GM12878 (cell line): ENCODE measurements around the gene EMC6. TPM values are rescaled to one million over a fixed set of nuclear protein-coding genes. Genes with fewer than 3 reads are reported as not detected.

Experiments used
- ATAC-seq: fragments of 200-7000 bp; cut with Tn5 transposase; 3 replicates; pipeline ENCODE4 v1.9.1; 2020; ENCODE audit warnings: mild to moderate bottlenecking, moderate library complexity
- BruUV-seq: library from RNA; stranded (reverse); fragments of 400-500 nt; replicated peaks from 2 replicates; lab custom pipeline; 2021; lab: Mats Ljungman, UMichigan
- CTCF ChIA-PET: fragments of 300-600 bp; sonication (Branson Sonifier 250); formaldehyde crosslinking; extraction: SDS; loops from one replicate; lab custom pipeline; 2021; ENCODE audit warnings: inconsistent platforms; lab: Yijun Ruan, JAX
- POLR2A ChIA-PET: fragments of 350-600 bp; formaldehyde crosslinking; extraction: SDS; loops from one replicate; lab custom pipeline; 2021; ENCODE audit warnings: inconsistent platforms; lab: Charles Lee
- RAD21 ChIA-PET: fragments of 300-600 bp; sonication (Branson Sonifier 250); formaldehyde crosslinking; loops from one replicate; lab custom pipeline; 2023; ENCODE audit warnings: antibody characterized with exemption; ENCODE audit not compliant: unreplicated experiment; lab: Charles Lee
- SMC1A ChIA-PET: fragments of 300-600 bp; sonication (Branson Sonifier 250); formaldehyde crosslinking; loops from one replicate; lab custom pipeline; 2023; ENCODE audit not compliant: unreplicated experiment, uncharacterized antibody; lab: Charles Lee
- DNase-seq: peaks from one replicate; pipeline ENCODE4 v3.0.0-alpha.2; 2011; ENCODE audit warnings: low read depth, low spot score
- FAIRE-seq: peaks from 3 replicates; lab custom pipeline; 2011; peaks lifted over from hg19 to GRCh38; lab: Jason Lieb, UNC
- H2AFZ ChIP-seq: 2 replicates; pipeline ENCODE4 v1.6.0; 2011; ENCODE audit warnings: low read depth, low read length, control low read depth; ENCODE audit not compliant: control insufficient read depth
- H3K27ac ChIP-seq: 2 replicates; pipeline ENCODE4 v1.5.1; 2011; ENCODE audit warnings: control low read depth; ENCODE audit not compliant: control insufficient read depth, insufficient read depth
- H3K27me3 ChIP-seq, 2 experiments: replicated peaks in 1 of 2; 2 replicates each; pipeline versions ENCODE4 v1.6.0 to v1.6.1; 2011; ENCODE audit warnings: low read length in 1 of 2; ENCODE audit not compliant: control insufficient read depth in 2 of 2, insufficient read depth in 2 of 2
- H3K36me3 ChIP-seq, 2 experiments: 2 replicates each; pipeline ENCODE4 v1.5.1; 2011; ENCODE audit warnings: low read length in 1 of 2; ENCODE audit not compliant: control insufficient read depth in 2 of 2, insufficient read depth in 2 of 2
- H3K4me1 ChIP-seq: 2 replicates; pipeline ENCODE4 v1.6.1; 2011; ENCODE audit warnings: mild to moderate bottlenecking, low read length, moderate library complexity, mixed read lengths; ENCODE audit not compliant: control insufficient read depth, insufficient read depth
- H3K4me2 ChIP-seq: 2 replicates; pipeline ENCODE4 v1.6.0; 2011; ENCODE audit warnings: control low read depth; ENCODE audit not compliant: control insufficient read depth, insufficient read depth
- H3K4me3 ChIP-seq: fragments of 200-600 bp; sonication (generic); 2 replicates; pipeline ENCODE4 v1.5.1; 2016
- H3K79me2 ChIP-seq: 2 replicates; pipeline ENCODE4 v1.6.0; 2011; ENCODE audit warnings: low read length; ENCODE audit not compliant: control insufficient read depth, insufficient read depth
- H3K9ac ChIP-seq: 2 replicates; pipeline ENCODE4 v1.8.0; 2011; ENCODE audit warnings: low read length, control low read depth, mixed read lengths; ENCODE audit not compliant: control insufficient read depth, insufficient read depth
- H3K9me3 ChIP-seq: replicated peaks from 3 replicates; pipeline ENCODE4 v1.5.1; 2011; ENCODE audit warnings: mild to moderate bottlenecking, low read length; ENCODE audit not compliant: control insufficient read depth, insufficient read depth
- H4K20me1 ChIP-seq: 2 replicates; pipeline ENCODE4 v1.6.0; 2011; ENCODE audit not compliant: control insufficient read depth, insufficient read depth
- ATF3 ChIP-seq: IDR thresholded peaks from 2 replicates; pipeline ENCODE4 v1.6.1; 2011; ENCODE audit warnings: low read depth, mild to moderate bottlenecking, low read length, moderate library complexity, borderline replicate concordance; ENCODE audit errors: extremely low read depth
- IKZF2 ChIP-seq, 2 experiments: fragments of 450-650 bp; IDR thresholded peaks; 2 replicates each; pipeline ENCODE4 v1.6.1; 2017; ENCODE audit warnings: mild to moderate bottlenecking in 2 of 2, moderate library complexity in 2 of 2
- PML ChIP-seq: IDR thresholded peaks from 2 replicates; pipeline ENCODE4 v1.6.1; 2012; ENCODE audit warnings: low read length, inconsistent platforms
- POLR2A ChIP-seq: IDR thresholded peaks from 2 replicates; pipeline ENCODE4 v1.6.1; 2011; ENCODE audit warnings: low read depth, mild to moderate bottlenecking, low read length
- RBBP5 ChIP-seq: fragments of 200-600 bp; sonication (generic); conservative IDR thresholded peaks from 2 replicates; pipeline ENCODE4 v1.6.1; 2016
- SPI1 ChIP-seq: IDR thresholded peaks from 2 replicates; pipeline ENCODE4 v1.6.1; 2011; ENCODE audit warnings: low read depth, mild to moderate bottlenecking, low read length, moderate library complexity, borderline replicate concordance; ENCODE audit not compliant: insufficient read depth
- STAT1 ChIP-seq: fragments of 450-650 bp; conservative IDR thresholded peaks from 2 replicates; pipeline ENCODE4 v1.6.1; 2014; ENCODE audit warnings: antibody characterized with exemption, mild to moderate bottlenecking
- WGBS: methylation state at CpG from one replicate; pipeline ENCODE4 v1.1.6; 2016; ENCODE audit warnings: low lambda C conversion rate; ENCODE audit not compliant: insufficient replicate concordance, insufficient coverage; ENCODE audit errors: missing lambda C conversion rate; 5-methylcytosine and 5-hydroxymethylcytosine counted together
- in situ Hi-C: fragments of 300-500 bp; cut with MboI; formaldehyde crosslinking; loops from 9 replicates; pipeline ENCODE4 v1.14.3; 2018; ENCODE audit warnings: mixed read lengths
- intact Hi-C: fragments of 100-400 bp; cut with micrococcal nuclease; formaldehyde crosslinking; loops from one replicate; pipeline ENCODE4 v1.14.2; 2022; ENCODE audit not compliant: unreplicated experiment
- polyA plus RNA-seq, 11 experiments: library from polyadenylated mRNA; depleted of rRNA in 4 of 11; unstranded in 6 of 11; stranded (reverse) in 5 of 11; fragments of >200 nt; fragmentation: Nextera tagmentation in 4 of 11; fragmentation: Illumina TruSeq in 1 of 11; extraction: Ambion mirVana in 4 of 11; extraction: Trizol in 1 of 11; gene quantifications; 1 replicate in 1 of 11; 2 replicates in 10 of 11; pipeline versions ENCODE4 v1.2.1 to v1.2.3, GENCODE V29; 2011 to 2016; ENCODE audit warnings: inconsistent platforms in 2 of 11, missing spikeins in 2 of 11, low read depth in 1 of 11
- total RNA-seq, 4 experiments: library from RNA; depleted of rRNA in 3 of 4; stranded (reverse); fragments of >200 nt in 3 of 4; fragmentation: Illumina TruSeq in 1 of 4; extraction: Trizol in 1 of 4; gene quantifications; 2 replicates each; pipeline versions ENCODE4 v1.2.1 to v1.2.3, GENCODE V29; 2013 to 2021
- TF ChIP-seq, protein P1 (sequence below): IDR thresholded peaks from 2 replicates; pipeline ENCODE4 v1.6.1; 2012; ENCODE audit warnings: low read depth, low read length, improper control_type of control experiment

EMC6 gene
- total and polyA plus RNA-seq, 10 of the 15 experiments (the other 5 are each of a cell fraction or from before 2014, with no cell fraction given) = 5.1 to 172 (median 35.9) TPM

- TF ChIP-seq, protein P1, sequence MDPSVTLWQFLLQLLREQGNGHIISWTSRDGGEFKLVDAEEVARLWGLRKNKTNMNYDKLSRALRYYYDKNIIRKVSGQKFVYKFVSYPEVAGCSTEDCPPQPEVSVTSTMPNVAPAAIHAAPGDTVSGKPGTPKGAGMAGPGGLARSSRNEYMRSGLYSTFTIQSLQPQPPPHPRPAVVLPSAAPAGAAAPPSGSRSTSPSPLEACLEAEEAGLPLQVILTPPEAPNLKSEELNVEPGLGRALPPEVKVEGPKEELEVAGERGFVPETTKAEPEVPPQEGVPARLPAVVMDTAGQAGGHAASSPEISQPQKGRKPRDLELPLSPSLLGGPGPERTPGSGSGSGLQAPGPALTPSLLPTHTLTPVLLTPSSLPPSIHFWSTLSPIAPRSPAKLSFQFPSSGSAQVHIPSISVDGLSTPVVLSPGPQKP = no peak
- no peak for TF ChIP-seq SPI1
- no peak for TF ChIP-seq IKZF2 (IDR thresholded peaks at IDR 0.05)
Observed at GRCh38 chr17:3656755-3657587, 11.6 kb upstream of the EMC6 start (continued).

GRCh38 chr17:3657588-3657869 lies 11.1 kb upstream of the EMC6 start:
- DNase-seq = no peak
- WGBS = 44% methylated on average over 7 of the region's 7 CpGs
- SMC1A ChIA-PET = no interaction called here
- no peak for FAIRE-seq
- Histone ChIP-seq H2AFZ (no peak overlapping the region), H3K4me1 (no peaks in the 10 kb centered on the region), H3K79me2 (no peaks in the 10 kb centered on the region), H3K9ac (no peak overlapping the region), H3K36me3 (no peaks in the 10 kb centered on the region), H3K27ac (no peak overlapping the region), H3K9me3 (no peaks in the 10 kb centered on the region), H4K20me1 (no peaks in the 10 kb centered on the region), H3K4me3 (no peak overlapping the region), H3K27me3 (no peaks in the 10 kb centered on the region), H3K4me2 (no peak overlapping the region)
- no TSS peak for BruUV-seq
- RAD21 ChIA-PET = no interaction called here
- CTCF ChIA-PET = no interaction called here
- TF ChIP-seq STAT1 (no peak), POLR2A (peak; percentile 11; the same call in 1 of the 2 replicates), RBBP5 (no peak), PML (no peak), ATF3 (no peak)
- in situ Hi-C loops = no loop called here
- POLR2A ChIA-PET = no interaction called here
- no peak for ATAC-seq
- intact Hi-C loops = no loop called here
